PC-9 (cell line): Measurements from ENCODE around the gene STX8.

Experiments
- CTCF ChIP-seq: fragments of 200-600 bp; sonication (generic); conservative IDR thresholded peaks from 2 replicates; pipeline ENCODE4 v1.6.1; 2017; ENCODE audit warnings: mixed run types, antibody characterized with exemption, mild to moderate bottlenecking, moderate library complexity
- EZH2 ChIP-seq: fragments of 200-600 bp; sonication (generic); IDR thresholded peaks from 2 replicates; pipeline ENCODE4 v1.8.0; 2017; ENCODE audit warnings: antibody characterized with exemption, low read depth

GRCh38 chr17:9368631-9369030 lies 207.0 kb downstream of the STX8 start:
- TF ChIP-seq CTCF (no peak), EZH2 (no peak)
